GM12878 (cell line): Measurements from ENCODE around the gene FMOD. TPM values are rescaled to one million over a fixed set of nuclear protein-coding genes. Genes with fewer than 3 reads are reported as not detected.

ENCODE experiments used
- ATAC-seq: fragments of 200-7000 bp; cut with Tn5 transposase; 3 replicates; pipeline ENCODE4 v1.9.1; 2020; ENCODE audit warnings: mild to moderate bottlenecking, moderate library complexity
- BruUV-seq: library from RNA; stranded (reverse); fragments of 400-500 nt; replicated peaks from 2 replicates; lab custom pipeline; 2021; lab: Mats Ljungman, UMichigan
- CTCF ChIA-PET: fragments of 300-600 bp; sonication (Branson Sonifier 250); formaldehyde crosslinking; extraction: SDS; loops from one replicate; lab custom pipeline; 2021; ENCODE audit warnings: inconsistent platforms; lab: Yijun Ruan, JAX
- POLR2A ChIA-PET: fragments of 350-600 bp; formaldehyde crosslinking; extraction: SDS; loops from one replicate; lab custom pipeline; 2021; ENCODE audit warnings: inconsistent platforms; lab: Charles Lee
- RAD21 ChIA-PET: fragments of 300-600 bp; sonication (Branson Sonifier 250); formaldehyde crosslinking; loops from one replicate; lab custom pipeline; 2023; ENCODE audit warnings: antibody characterized with exemption; ENCODE audit not compliant: unreplicated experiment; lab: Charles Lee
- SMC1A ChIA-PET: fragments of 300-600 bp; sonication (Branson Sonifier 250); formaldehyde crosslinking; loops from one replicate; lab custom pipeline; 2023; ENCODE audit not compliant: unreplicated experiment, uncharacterized antibody; lab: Charles Lee
- DNase-seq: peaks from one replicate; pipeline ENCODE4 v3.0.0-alpha.2; 2011; ENCODE audit warnings: low read depth, low spot score
- FAIRE-seq: peaks from 3 replicates; lab custom pipeline; 2011; peaks lifted over from hg19 to GRCh38; lab: Jason Lieb, UNC
- H2AFZ ChIP-seq: 2 replicates; pipeline ENCODE4 v1.6.0; 2011; ENCODE audit warnings: low read depth, low read length, control low read depth; ENCODE audit not compliant: control insufficient read depth
- H3K27ac ChIP-seq: 2 replicates; pipeline ENCODE4 v1.5.1; 2011; ENCODE audit warnings: control low read depth; ENCODE audit not compliant: control insufficient read depth, insufficient read depth
- H3K27me3 ChIP-seq, 2 experiments: replicated peaks in 1 of 2; 2 replicates each; pipeline versions ENCODE4 v1.6.0 to v1.6.1; 2011; ENCODE audit warnings: low read length in 1 of 2; ENCODE audit not compliant: control insufficient read depth in 2 of 2, insufficient read depth in 2 of 2
- H3K36me3 ChIP-seq, 2 experiments: 2 replicates each; pipeline ENCODE4 v1.5.1; 2011; ENCODE audit warnings: low read length in 1 of 2; ENCODE audit not compliant: control insufficient read depth in 2 of 2, insufficient read depth in 2 of 2
- H3K4me1 ChIP-seq: 2 replicates; pipeline ENCODE4 v1.6.1; 2011; ENCODE audit warnings: mild to moderate bottlenecking, low read length, moderate library complexity, mixed read lengths; ENCODE audit not compliant: control insufficient read depth, insufficient read depth
- H3K4me2 ChIP-seq: 2 replicates; pipeline ENCODE4 v1.6.0; 2011; ENCODE audit warnings: control low read depth; ENCODE audit not compliant: control insufficient read depth, insufficient read depth
- H3K4me3 ChIP-seq: fragments of 200-600 bp; sonication (generic); 2 replicates; pipeline ENCODE4 v1.5.1; 2016
- H3K79me2 ChIP-seq: 2 replicates; pipeline ENCODE4 v1.6.0; 2011; ENCODE audit warnings: low read length; ENCODE audit not compliant: control insufficient read depth, insufficient read depth
- H3K9ac ChIP-seq: 2 replicates; pipeline ENCODE4 v1.8.0; 2011; ENCODE audit warnings: low read length, control low read depth, mixed read lengths; ENCODE audit not compliant: control insufficient read depth, insufficient read depth
- H3K9me3 ChIP-seq: replicated peaks from 3 replicates; pipeline ENCODE4 v1.5.1; 2011; ENCODE audit warnings: mild to moderate bottlenecking, low read length; ENCODE audit not compliant: control insufficient read depth, insufficient read depth
- H4K20me1 ChIP-seq: 2 replicates; pipeline ENCODE4 v1.6.0; 2011; ENCODE audit not compliant: control insufficient read depth, insufficient read depth
- CEBPZ ChIP-seq: fragments of 150-350 bp; IDR thresholded peaks from 2 replicates; pipeline ENCODE4 v1.6.1; 2016; ENCODE audit warnings: low read depth, low read length
- CHD1 ChIP-seq: IDR thresholded peaks from 2 replicates; pipeline ENCODE4 v1.6.1; 2012; ENCODE audit warnings: low read depth, low read length, improper control_type of control experiment
- CHD4 ChIP-seq: fragments of 200-600 bp; sonication (generic); IDR thresholded peaks from 2 replicates; pipeline ENCODE4 v1.6.1; 2016; ENCODE audit warnings: mild to moderate bottlenecking
- CREM ChIP-seq: IDR thresholded peaks from 2 replicates; pipeline ENCODE4 v1.6.1; 2014; ENCODE audit warnings: antibody characterized with exemption, low read depth
- FOXM1 ChIP-seq: IDR thresholded peaks from 2 replicates; pipeline ENCODE4 v1.6.1; 2012; ENCODE audit warnings: low read depth, mild to moderate bottlenecking, inconsistent platforms, low read length, moderate library complexity
- HSF1 ChIP-seq: fragments of 150-350 bp; IDR thresholded peaks from 2 replicates; pipeline ENCODE4 v1.6.1; 2014; ENCODE audit warnings: mild to moderate bottlenecking, low read depth, low read length
- JUNB ChIP-seq: IDR thresholded peaks from 2 replicates; pipeline ENCODE4 v1.6.1; 2016; ENCODE audit warnings: antibody characterized with exemption, mild to moderate bottlenecking
- KAT2A ChIP-seq: conservative IDR thresholded peaks from 2 replicates; pipeline ENCODE4 v1.6.1; 2011; ENCODE audit warnings: low read depth, low read length; ENCODE audit not compliant: control insufficient read depth
- MEF2A ChIP-seq: IDR thresholded peaks from 2 replicates; pipeline ENCODE4 v1.6.1; 2011; ENCODE audit warnings: low read depth, mild to moderate bottlenecking, low read length, moderate library complexity; ENCODE audit not compliant: insufficient read depth
- MXI1 ChIP-seq: fragments of 150-350 bp; IDR thresholded peaks from 2 replicates; pipeline ENCODE4 v1.6.1; 2011; ENCODE audit warnings: low read depth, mild to moderate bottlenecking, inconsistent platforms, low read length, improper control_type of control experiment
- NFIC ChIP-seq: IDR thresholded peaks from 2 replicates; pipeline ENCODE4 v1.6.1; 2012; ENCODE audit warnings: low read depth, mild to moderate bottlenecking, inconsistent platforms, low read length, moderate library complexity
- RBBP5 ChIP-seq: fragments of 200-600 bp; sonication (generic); conservative IDR thresholded peaks from 2 replicates; pipeline ENCODE4 v1.6.1; 2016
- RELA ChIP-seq: fragments of 450-650 bp; IDR thresholded peaks from 2 replicates; pipeline ENCODE4 v1.8.0; 2014; ENCODE audit warnings: borderline replicate concordance; ENCODE audit not compliant: partially characterized antibody
- SP1 ChIP-seq: IDR thresholded peaks from one replicate; pipeline ENCODE4 v1.6.1; 2011; ENCODE audit warnings: low read depth, low read length
- SREBF2 ChIP-seq: IDR thresholded peaks from 2 replicates; pipeline ENCODE4 v1.6.1; 2012; ENCODE audit warnings: mild to moderate bottlenecking, low read length
- WGBS: methylation state at CpG from one replicate; pipeline ENCODE4 v1.1.6; 2016; ENCODE audit warnings: low lambda C conversion rate; ENCODE audit not compliant: insufficient replicate concordance, insufficient coverage; ENCODE audit errors: missing lambda C conversion rate; 5-methylcytosine and 5-hydroxymethylcytosine counted together
- in situ Hi-C: fragments of 300-500 bp; cut with MboI; formaldehyde crosslinking; loops from 9 replicates; pipeline ENCODE4 v1.14.3; 2018; ENCODE audit warnings: mixed read lengths
- intact Hi-C: fragments of 100-400 bp; cut with micrococcal nuclease; formaldehyde crosslinking; loops from one replicate; pipeline ENCODE4 v1.14.2; 2022; ENCODE audit not compliant: unreplicated experiment
- polyA plus RNA-seq, 11 experiments: library from polyadenylated mRNA; depleted of rRNA in 4 of 11; unstranded in 6 of 11; stranded (reverse) in 5 of 11; fragments of >200 nt; fragmentation: Nextera tagmentation in 4 of 11; fragmentation: Illumina TruSeq in 1 of 11; extraction: Ambion mirVana in 4 of 11; extraction: Trizol in 1 of 11; gene quantifications; 1 replicate in 1 of 11; 2 replicates in 10 of 11; pipeline versions ENCODE4 v1.2.1 to v1.2.3, GENCODE V29; 2011 to 2016; ENCODE audit warnings: inconsistent platforms in 2 of 11, missing spikeins in 2 of 11, low read depth in 1 of 11
- total RNA-seq, 4 experiments: library from RNA; depleted of rRNA in 3 of 4; stranded (reverse); fragments of >200 nt in 3 of 4; fragmentation: Illumina TruSeq in 1 of 4; extraction: Trizol in 1 of 4; gene quantifications; 2 replicates each; pipeline versions ENCODE4 v1.2.1 to v1.2.3, GENCODE V29; 2013 to 2021
- TF ChIP-seq, protein P1 (sequence below): fragments of 450-650 bp; IDR thresholded peaks from 2 replicates; pipeline ENCODE4 v1.6.1; 2018; ENCODE audit warnings: borderline replicate concordance, mild to moderate bottlenecking; ENCODE audit not compliant: partially characterized antibody
- TF ChIP-seq, protein P2 (sequence below): IDR thresholded peaks from 2 replicates; pipeline ENCODE4 v1.6.1; 2011; ENCODE audit warnings: borderline replicate concordance, low read depth, mild to moderate bottlenecking, moderate library complexity, mixed read lengths, low read length; ENCODE audit not compliant: insufficient read depth; ENCODE audit errors: extremely low read length

Gene FMOD
- total and polyA plus RNA-seq, 10 of the 15 experiments (the other 5 are each of a cell fraction or from before 2014, with no cell fraction given) = 0.03 to 0.26 (median 0.11) TPM; not detected in 7

DNA sequence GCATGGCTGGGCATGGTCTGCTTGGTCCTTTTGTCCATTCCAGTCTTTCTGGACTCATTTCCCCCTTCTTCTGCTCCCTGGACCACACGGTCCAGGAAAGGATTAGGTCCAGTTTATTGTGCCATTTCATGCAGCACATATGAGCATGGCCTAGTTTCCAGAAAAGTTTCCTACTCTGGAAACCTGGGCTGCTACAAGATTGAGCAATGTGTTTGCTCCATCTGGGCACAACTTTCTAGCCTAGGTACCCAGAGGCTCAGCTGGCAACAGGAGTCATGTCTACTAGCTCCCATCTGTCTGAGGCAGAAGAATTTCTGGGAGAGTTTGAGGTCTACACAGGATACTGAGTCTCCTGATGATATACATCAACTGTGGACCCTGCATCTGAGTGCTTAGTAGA, 14.8 kb downstream of the FMOD start:
- intact Hi-C loops (loop anchor here (10.0 kb wide), 1 partner anchor 301 kb away; no protein-coding TSS in a partner anchor), in situ Hi-C loops (loop anchor here (5.0 kb wide), 1 partner anchor 64 kb away; no protein-coding TSS in a partner anchor)
- Histone ChIP-seq H3K4me3 (no peak overlapping the region), H3K9me3 (no peaks in the 10 kb centered on the region), H3K27ac (no peak overlapping the region), H3K79me2 (no peaks in the 10 kb centered on the region), H3K4me1 (no peaks in the 10 kb centered on the region), H3K9ac (no peak overlapping the region), H2AFZ (no peak overlapping the region), H3K4me2 (no peak overlapping the region), H3K27me3 (peaks cover 0 to 4% of the 10 kb centered on the region in 2 experiments; a peak in 1 of 4 replicates), H4K20me1 (no peaks in the 10 kb centered on the region), H3K36me3 (no peaks in the 10 kb centered on the region)
- ChIA-PET CTCF (interaction anchor here (0.9 to 20.4 kb wide), 19 partner anchors 9 to 168 kb away, joined by 3 to 854 read pairs (median 5); partner anchors contain the start of gene BTG2), POLR2A (interaction anchor here (1.0 to 7.2 kb wide), 9 partner anchors 9 to 68 kb away, joined by 3 to 48 read pairs (median 7); partner anchors contain the start of gene BTG2), SMC1A (interaction anchor here (0.6 to 15.1 kb wide), 20 partner anchors 9 to 329 kb away, joined by 3 to 508 read pairs (median 4); partner anchors contain the start of genes BTG2 and TMEM183A), RAD21 (interaction anchor here (0.6 to 15.9 kb wide), 16 partner anchors 11 to 152 kb away, joined by 3 to 501 read pairs (median 4); partner anchors contain the start of gene BTG2)
- no peak for FAIRE-seq
- BruUV-seq = no TSS peak
- no peak for ATAC-seq
- no peak for DNase-seq
- WGBS = 0% methylated on average over 1 of the region's 1 CpG
- TF ChIP-seq FOXM1 = no peak
- no peak for TF ChIP-seq RBBP5
- no peak for TF ChIP-seq CHD4
- TF ChIP-seq CHD1 = no peak
- TF ChIP-seq, protein P1, sequence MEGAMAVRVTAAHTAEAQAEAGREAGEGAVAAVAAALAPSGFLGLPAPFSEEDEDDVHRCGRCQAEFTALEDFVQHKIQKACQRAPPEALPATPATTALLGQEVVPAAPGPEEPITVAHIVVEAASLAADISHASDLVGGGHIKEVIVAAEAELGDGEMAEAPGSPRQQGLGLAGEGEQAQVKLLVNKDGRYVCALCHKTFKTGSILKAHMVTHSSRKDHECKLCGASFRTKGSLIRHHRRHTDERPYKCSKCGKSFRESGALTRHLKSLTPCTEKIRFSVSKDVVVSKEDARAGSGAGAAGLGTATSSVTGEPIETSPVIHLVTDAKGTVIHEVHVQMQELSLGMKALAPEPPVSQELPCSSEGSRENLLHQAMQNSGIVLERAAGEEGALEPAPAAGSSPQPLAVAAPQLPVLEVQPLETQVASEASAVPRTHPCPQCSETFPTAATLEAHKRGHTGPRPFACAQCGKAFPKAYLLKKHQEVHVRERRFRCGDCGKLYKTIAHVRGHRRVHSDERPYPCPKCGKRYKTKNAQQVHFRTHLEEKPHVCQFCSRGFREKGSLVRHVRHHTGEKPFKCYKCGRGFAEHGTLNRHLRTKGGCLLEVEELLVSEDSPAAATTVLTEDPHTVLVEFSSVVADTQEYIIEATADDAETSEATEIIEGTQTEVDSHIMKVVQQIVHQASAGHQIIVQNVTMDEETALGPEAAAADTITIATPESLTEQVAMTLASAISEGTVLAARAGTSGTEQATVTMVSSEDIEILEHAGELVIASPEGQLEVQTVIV = no peak
- TF ChIP-seq KAT2A = no peak
- no peak for TF ChIP-seq SREBF2
- TF ChIP-seq JUNB = no peak
- TF ChIP-seq CEBPZ = no peak
- TF ChIP-seq HSF1 = no peak
- no peak for TF ChIP-seq NFIC
- no peak for TF ChIP-seq MEF2A
- no peak for TF ChIP-seq CREM
- TF ChIP-seq, protein P2, sequence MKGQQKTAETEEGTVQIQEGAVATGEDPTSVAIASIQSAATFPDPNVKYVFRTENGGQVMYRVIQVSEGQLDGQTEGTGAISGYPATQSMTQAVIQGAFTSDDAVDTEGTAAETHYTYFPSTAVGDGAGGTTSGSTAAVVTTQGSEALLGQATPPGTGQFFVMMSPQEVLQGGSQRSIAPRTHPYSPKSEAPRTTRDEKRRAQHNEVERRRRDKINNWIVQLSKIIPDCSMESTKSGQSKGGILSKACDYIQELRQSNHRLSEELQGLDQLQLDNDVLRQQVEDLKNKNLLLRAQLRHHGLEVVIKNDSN = no peak
- TF ChIP-seq RELA = no peak
- TF ChIP-seq MXI1 = no peak
- TF ChIP-seq SP1 = no peak
